Fibroblast of villous mesenchyme (primary cell): Measurements from ENCODE around the gene GTF2F2. TPM values are rescaled to one million over a fixed set of nuclear protein-coding genes. Genes with fewer than 3 reads are reported as not detected.

Experiments
- DNase-seq: peaks from one replicate; pipeline ENCODE4 v3.0.0-alpha.2; 2010; ENCODE audit warnings: low read depth
- H3K4me3 ChIP-seq: 2 replicates; pipeline ENCODE4 v1.5.1; 2011; ENCODE audit warnings: low read depth, mild to moderate bottlenecking, low read length
- total RNA-seq: library from RNA; depleted of rRNA; stranded (reverse); fragments of >200 nt; gene quantifications from 2 replicates; pipeline ENCODE4 v1.2.3, GENCODE V29; 2012
- TF ChIP-seq, protein P1 (sequence below): IDR thresholded peaks from 2 replicates; pipeline ENCODE4 v1.5.1; 2012; ENCODE audit warnings: low read depth, mild to moderate bottlenecking, low read length; ENCODE audit not compliant: insufficient read depth

Gene GTF2F2
- total RNA-seq, 1 donor: 38.0 TPM

- TF ChIP-seq, protein P1, sequence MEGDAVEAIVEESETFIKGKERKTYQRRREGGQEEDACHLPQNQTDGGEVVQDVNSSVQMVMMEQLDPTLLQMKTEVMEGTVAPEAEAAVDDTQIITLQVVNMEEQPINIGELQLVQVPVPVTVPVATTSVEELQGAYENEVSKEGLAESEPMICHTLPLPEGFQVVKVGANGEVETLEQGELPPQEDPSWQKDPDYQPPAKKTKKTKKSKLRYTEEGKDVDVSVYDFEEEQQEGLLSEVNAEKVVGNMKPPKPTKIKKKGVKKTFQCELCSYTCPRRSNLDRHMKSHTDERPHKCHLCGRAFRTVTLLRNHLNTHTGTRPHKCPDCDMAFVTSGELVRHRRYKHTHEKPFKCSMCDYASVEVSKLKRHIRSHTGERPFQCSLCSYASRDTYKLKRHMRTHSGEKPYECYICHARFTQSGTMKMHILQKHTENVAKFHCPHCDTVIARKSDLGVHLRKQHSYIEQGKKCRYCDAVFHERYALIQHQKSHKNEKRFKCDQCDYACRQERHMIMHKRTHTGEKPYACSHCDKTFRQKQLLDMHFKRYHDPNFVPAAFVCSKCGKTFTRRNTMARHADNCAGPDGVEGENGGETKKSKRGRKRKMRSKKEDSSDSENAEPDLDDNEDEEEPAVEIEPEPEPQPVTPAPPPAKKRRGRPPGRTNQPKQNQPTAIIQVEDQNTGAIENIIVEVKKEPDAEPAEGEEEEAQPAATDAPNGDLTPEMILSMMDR: no peak
- no peak for DNase-seq
- H3K4me3 ChIP-seq: no peak overlapping the region
Observed at GRCh38 chr13:45228002-45228401, 107.7 kb downstream of the GTF2F2 start.

DNA sequence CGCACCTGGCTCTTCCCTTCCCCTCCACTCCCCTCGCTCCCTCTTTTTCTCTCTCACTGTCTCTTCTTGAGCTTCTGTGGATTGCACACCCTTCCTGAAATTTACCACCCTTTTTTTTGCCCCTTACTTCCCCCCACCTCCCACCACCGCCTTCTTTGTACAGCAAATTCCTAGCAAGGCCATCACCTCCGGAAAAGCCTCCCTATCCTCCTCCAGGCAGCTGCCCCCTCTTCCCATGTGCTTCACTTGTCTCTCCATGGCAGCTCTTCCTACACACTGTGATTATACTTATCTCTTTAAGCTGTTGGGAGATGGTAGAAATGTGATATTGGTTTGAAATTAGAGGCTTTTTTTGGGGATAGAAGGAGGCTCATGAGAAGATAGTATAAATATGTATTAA lies 108.9 kb downstream of the GTF2F2 start:
- DNase-seq: no peak
- no peak overlapping the region for H3K4me3 ChIP-seq
- TF ChIP-seq, protein P1: no peak

- TF ChIP-seq, protein P1: no peak
- H3K4me3 ChIP-seq: no peak overlapping the region
- DNase-seq: no peak
Observed at GRCh38 chr13:45231305-45231704, 111.0 kb downstream of the GTF2F2 start.

GRCh38 chr13:45231722-45232121 lies 111.4 kb downstream of the GTF2F2 start:
- no peak overlapping the region for H3K4me3 ChIP-seq
- TF ChIP-seq, protein P1: no peak
- no peak for DNase-seq

DNA sequence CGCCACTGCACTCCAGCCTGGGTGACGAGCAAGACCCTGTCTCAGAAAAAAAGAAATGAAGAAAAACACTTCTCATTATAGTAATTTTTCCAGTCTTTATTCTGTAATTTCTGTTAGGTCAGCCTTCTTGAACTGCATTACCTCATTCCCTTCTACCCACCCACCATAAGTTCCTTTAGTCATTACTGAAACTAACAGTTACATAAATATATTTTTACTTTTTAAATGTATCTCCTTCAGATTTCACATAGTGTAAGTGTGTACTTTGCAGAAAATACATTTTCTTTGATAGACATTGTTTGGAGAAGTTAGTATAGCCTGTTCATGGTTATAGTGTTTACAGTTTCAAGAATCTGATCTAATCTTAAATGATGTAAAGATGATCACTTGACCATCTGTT lies 112.3 kb downstream of the GTF2F2 start:
- TF ChIP-seq, protein P1: no peak
- no peak for DNase-seq
- no peak overlapping the region for H3K4me3 ChIP-seq

GRCh38 chr13:45238945-45239795 lies 118.9 kb downstream of the GTF2F2 start:
- no peak overlapping the region for H3K4me3 ChIP-seq
- DNase-seq: no peak
- TF ChIP-seq, protein P1: no peak
